ENCODE data around the gene EPS8L3. TPM values are rescaled to one million over a fixed set of nuclear protein-coding genes. Genes with fewer than 3 reads are reported as not detected.

The EPS8L3 gene
- total RNA-seq, 3 donors from 2014 or later (not counting 1 experiment from before 2014, with no cell fraction given) = 0.47 TPM; not detected in 2

DNA sequence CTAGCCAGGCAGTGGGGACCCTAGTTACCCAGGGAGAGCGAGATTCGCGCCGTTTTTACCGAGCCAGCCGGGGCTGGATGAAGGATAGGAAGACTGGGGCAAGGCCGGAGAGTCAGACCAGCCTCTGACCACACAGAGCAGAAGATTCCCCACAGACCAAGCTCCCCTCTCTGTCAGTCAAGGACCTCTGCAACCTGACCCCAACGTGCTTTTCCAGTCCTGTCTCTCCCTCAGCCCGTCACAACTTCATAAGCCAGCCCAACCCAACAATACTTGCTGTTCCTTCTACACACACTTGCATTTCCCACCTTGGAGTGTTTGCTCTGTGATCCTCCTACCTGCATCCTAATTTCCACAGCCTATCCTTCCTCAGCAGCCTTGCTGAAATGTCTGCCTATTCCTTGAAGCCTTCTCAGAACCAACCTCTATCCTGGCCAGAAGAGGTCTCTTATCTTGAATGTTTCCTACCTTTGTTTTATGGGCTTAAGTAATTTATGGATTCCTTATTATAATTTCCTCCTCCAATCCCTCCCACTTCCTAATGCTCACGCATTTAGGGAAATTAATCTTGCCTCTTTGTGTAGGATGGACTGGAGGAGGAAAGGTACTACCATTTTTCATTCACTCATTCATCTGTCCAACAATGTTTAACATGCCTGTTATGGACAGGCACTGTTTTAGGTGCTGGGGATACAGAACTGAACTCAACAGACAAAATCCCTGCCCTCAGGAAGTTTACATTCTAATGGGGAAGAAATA lies 22.9 kb downstream of the EPS8L3 start, which contains the start of gene GSTM3:
Gene GSTM3 (minus strand): TSS at position 424 of the 759 bp plus-strand sequence. CDS start 751 bp downstream, outside the sequence.
- no peaks in the 10 kb centered on the region for H3K9me3 ChIP-seq (ENCODE audit: control insufficient read depth, insufficient read depth, low read length)
- peaks cover 19% of the 10 kb centered on the region for H3K27me3 ChIP-seq (ENCODE audit: control insufficient read depth, insufficient read depth, low read length)
- WGBS (ENCODE audit: insufficient coverage) = 7% methylated on average over 9 of the region's 10 CpGs
- peaks cover 29 to 48% of the 10 kb centered on the region in 2 donors for H3K27me3 Mint-ChIP-seq (ENCODE audit: low read depth in 2 of 2)
- H3K27ac Mint-ChIP-seq = peak within 1 kb of the TSS in 1 of 2 donors; percentile 60
- DNase-seq (no peak), ATAC-seq (peak in 1 of 3 donors; percentile 2)
- no peaks in the 10 kb centered on the region for H3K9me3 Mint-ChIP-seq
- H3K36me3 Mint-ChIP-seq = no peaks in the 10 kb centered on the region
- peak within 1 kb of the TSS; percentile 25 for H3K27ac ChIP-seq (ENCODE audit: low read length)
- peaks cover 14% of the 10 kb centered on the region for H3K4me1 ChIP-seq (ENCODE audit: control insufficient read depth, insufficient read depth, low read length)
- TF ChIP-seq, protein P1, sequence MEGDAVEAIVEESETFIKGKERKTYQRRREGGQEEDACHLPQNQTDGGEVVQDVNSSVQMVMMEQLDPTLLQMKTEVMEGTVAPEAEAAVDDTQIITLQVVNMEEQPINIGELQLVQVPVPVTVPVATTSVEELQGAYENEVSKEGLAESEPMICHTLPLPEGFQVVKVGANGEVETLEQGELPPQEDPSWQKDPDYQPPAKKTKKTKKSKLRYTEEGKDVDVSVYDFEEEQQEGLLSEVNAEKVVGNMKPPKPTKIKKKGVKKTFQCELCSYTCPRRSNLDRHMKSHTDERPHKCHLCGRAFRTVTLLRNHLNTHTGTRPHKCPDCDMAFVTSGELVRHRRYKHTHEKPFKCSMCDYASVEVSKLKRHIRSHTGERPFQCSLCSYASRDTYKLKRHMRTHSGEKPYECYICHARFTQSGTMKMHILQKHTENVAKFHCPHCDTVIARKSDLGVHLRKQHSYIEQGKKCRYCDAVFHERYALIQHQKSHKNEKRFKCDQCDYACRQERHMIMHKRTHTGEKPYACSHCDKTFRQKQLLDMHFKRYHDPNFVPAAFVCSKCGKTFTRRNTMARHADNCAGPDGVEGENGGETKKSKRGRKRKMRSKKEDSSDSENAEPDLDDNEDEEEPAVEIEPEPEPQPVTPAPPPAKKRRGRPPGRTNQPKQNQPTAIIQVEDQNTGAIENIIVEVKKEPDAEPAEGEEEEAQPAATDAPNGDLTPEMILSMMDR (IDR thresholded peaks at IDR 0.05) = no peak
- H3K4me3 Mint-ChIP-seq = peak within 1 kb of the TSS; percentile 72
- H3K4me3 ChIP-seq (ENCODE audit: low read length) = peak within 1 kb of the TSS; percentile 64
- H3K36me3 ChIP-seq (ENCODE audit: control insufficient read depth, insufficient read depth, low read length) = no peaks in the 10 kb centered on the region
- intact Hi-C loops (cut with micrococcal nuclease) = no loop called here
- H3K4me1 Mint-ChIP-seq = peaks cover 12 to 15% of the 10 kb centered on the region in 2 donors

DNA sequence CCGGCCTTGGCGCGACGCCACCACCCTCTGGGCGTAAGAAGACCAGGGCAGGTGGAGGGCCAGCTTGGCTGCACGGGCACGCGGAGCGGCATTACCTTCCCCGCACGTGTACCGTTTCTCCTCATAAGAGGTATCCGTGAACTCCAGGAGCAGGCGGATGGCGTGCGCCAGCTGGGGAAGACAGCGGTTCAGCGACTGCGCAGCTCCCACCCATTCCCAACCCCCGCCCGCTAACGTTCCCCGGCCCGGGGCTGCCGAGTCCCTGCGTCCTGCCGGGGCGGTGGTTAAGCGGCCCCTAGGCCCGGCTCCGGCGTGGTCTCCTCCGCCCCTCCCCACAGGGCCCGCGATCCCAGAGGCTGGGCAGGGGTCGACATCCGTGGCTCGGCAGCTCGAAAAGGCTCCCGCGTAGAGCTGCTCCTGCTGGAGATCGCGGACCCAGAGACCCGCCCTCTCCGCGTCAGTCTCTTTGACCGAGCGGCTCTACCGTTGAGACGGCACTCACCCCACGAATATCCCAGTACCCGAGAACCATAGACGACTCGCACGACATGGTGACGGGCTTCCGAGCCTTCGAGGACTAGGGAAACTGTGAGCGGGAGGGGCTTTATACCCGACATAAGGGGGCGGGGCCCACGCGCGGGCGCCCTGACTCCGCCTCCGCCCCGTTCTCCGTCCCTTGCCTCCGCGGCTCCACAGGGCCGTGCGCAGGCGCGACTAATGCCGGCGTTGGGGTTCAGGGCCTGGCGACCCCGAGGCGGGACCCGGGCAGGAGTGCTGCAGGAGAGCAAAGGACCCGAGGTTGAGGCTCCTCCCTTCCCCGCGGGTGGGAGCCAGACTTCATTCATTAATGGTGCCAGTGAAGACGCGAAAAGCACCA lies 23.7 kb downstream of the EPS8L3 start:
- H3K9me3 ChIP-seq (ENCODE audit: control insufficient read depth, insufficient read depth, low read length) = no peaks in the 10 kb centered on the region
- H3K4me1 ChIP-seq (ENCODE audit: control insufficient read depth, insufficient read depth, low read length) = peaks cover 14% of the 10 kb centered on the region
- TF ChIP-seq, protein P1 (IDR thresholded peaks at IDR 0.05) = no peak
- ATAC-seq = peak; percentile 95 to 98 (median 97)
- Mint-ChIP-seq H3K4me1 (peaks cover 12 to 15% of the 10 kb centered on the region in 2 donors), H3K27ac (peak overlapping the region in 1 of 2 donors; percentile 60), H3K4me3 (peak overlapping the region; percentile 72), H3K36me3 (no peaks in the 10 kb centered on the region), H3K27me3 (ENCODE audit: low read depth in 2 of 2) (peaks cover 29 to 40% of the 10 kb centered on the region in 2 donors), H3K9me3 (no peaks in the 10 kb centered on the region)
- peaks cover 19% of the 10 kb centered on the region for H3K27me3 ChIP-seq (ENCODE audit: control insufficient read depth, insufficient read depth, low read length)
- 2% methylated on average over 86 of the region's 86 CpGs for WGBS (ENCODE audit: insufficient coverage)
- H3K4me3 ChIP-seq (ENCODE audit: low read length) = peak overlapping the region; percentile 64
- intact Hi-C loops (cut with micrococcal nuclease) = no loop called here
- peak; percentile 74 to 91 for DNase-seq
- H3K36me3 ChIP-seq (ENCODE audit: control insufficient read depth, insufficient read depth, low read length) = no peaks in the 10 kb centered on the region
- H3K27ac ChIP-seq (ENCODE audit: low read length) = peak overlapping the region; percentile 25

DNA sequence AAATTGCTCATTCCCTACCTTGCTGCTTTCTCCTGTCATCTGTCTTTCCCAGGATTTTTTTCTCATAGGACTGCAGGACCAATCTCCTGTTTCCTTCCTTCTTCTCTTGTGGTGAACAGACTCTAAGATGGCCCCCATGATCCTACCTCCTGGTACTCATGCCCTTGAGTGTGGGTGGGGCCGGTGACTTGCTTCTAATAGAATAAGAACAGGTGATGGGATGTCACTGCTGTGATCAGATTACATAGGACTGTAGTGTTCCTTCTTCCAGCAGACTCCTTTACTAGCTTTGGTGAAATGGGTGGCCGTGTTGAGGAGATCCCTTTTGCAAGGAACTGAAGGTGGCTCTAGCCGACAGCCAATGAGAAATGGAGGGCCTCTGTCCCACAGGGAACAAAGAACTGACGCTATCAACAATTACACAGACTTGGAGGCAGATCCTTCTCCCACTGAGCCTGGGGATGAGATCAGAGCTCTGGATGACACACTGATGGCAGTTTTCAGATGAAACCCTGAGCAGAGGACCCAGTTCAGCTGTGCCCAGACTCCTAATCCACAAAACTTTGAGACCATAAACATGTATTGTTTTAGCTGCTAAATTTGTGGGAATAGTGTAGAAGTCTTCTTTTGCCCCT lies 30.4 kb downstream of the EPS8L3 start:
- Histone ChIP-seq H3K27ac (ENCODE audit: low read length) (no peak overlapping the region), H3K9me3 (ENCODE audit: control insufficient read depth, insufficient read depth, low read length) (no peaks in the 10 kb centered on the region), H3K27me3 (ENCODE audit: control insufficient read depth, insufficient read depth, low read length) (no peaks in the 10 kb centered on the region), H3K4me3 (ENCODE audit: low read length) (no peak overlapping the region), H3K36me3 (ENCODE audit: control insufficient read depth, insufficient read depth, low read length) (no peaks in the 10 kb centered on the region), H3K4me1 (ENCODE audit: control insufficient read depth, insufficient read depth, low read length) (no peaks in the 10 kb centered on the region)
- TF ChIP-seq, protein P1 (IDR thresholded peaks at IDR 0.05) = no peak
- whole genome bisulfite sequencing (ENCODE audit: insufficient coverage) = 90% methylated on average over 4 of the region's 4 CpGs
- H3K4me1 Mint-ChIP-seq = no peaks in the 10 kb centered on the region
- H3K4me3 Mint-ChIP-seq = no peak overlapping the region
- H3K27me3 Mint-ChIP-seq (ENCODE audit: low read depth in 2 of 2) = peaks cover 13 to 26% of the 10 kb centered on the region in 2 donors
- intact Hi-C loops (cut with micrococcal nuclease) = no loop called here
- DNase-seq (no peak), ATAC-seq (no peak)
- no peaks in the 10 kb centered on the region for H3K9me3 Mint-ChIP-seq
- no peaks in the 10 kb centered on the region for H3K36me3 Mint-ChIP-seq
- no peak overlapping the region for H3K27ac Mint-ChIP-seq

All from natural killer cell (primary cell).